ENCODE data around the gene IRF1. TPM values are rescaled to one million over a fixed set of nuclear protein-coding genes. Genes with fewer than 3 reads are reported as not detected.

The IRF1 gene
- total RNA-seq, 1 donor from 2014 or later, result 10.9 TPM

DNA sequence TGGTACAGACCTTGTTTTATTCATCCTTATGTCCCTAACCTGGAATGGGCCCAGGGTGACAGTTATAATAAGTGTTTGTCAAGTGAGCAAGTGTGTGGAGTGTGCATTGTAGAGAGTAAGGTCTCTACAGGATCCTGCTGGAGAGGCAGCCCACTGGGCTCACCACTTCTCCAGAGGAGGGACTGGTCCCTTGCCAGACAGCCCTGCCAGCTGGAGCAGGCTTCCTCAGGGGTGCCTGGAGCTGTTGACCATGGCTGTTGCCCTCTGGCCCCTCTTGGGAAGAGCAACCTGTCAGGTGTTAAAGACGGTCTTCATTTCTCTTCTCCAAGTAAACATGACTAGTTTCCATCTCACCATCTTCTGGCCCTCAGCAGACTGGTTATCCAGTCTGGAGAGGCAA lies 20.0 kb downstream of the IRF1 start:
- peaks cover 95% of the 10 kb centered on the region for H3K4me1 ChIP-seq
- no peak for DNase-seq
- H3K9me3 ChIP-seq (replicated peaks), result no peaks in the 10 kb centered on the region
- TF ChIP-seq, protein P1, sequence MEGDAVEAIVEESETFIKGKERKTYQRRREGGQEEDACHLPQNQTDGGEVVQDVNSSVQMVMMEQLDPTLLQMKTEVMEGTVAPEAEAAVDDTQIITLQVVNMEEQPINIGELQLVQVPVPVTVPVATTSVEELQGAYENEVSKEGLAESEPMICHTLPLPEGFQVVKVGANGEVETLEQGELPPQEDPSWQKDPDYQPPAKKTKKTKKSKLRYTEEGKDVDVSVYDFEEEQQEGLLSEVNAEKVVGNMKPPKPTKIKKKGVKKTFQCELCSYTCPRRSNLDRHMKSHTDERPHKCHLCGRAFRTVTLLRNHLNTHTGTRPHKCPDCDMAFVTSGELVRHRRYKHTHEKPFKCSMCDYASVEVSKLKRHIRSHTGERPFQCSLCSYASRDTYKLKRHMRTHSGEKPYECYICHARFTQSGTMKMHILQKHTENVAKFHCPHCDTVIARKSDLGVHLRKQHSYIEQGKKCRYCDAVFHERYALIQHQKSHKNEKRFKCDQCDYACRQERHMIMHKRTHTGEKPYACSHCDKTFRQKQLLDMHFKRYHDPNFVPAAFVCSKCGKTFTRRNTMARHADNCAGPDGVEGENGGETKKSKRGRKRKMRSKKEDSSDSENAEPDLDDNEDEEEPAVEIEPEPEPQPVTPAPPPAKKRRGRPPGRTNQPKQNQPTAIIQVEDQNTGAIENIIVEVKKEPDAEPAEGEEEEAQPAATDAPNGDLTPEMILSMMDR (IDR thresholded peaks at IDR 0.05; ENCODE audit: borderline replicate concordance), result no peak
- no peak overlapping the region for H3K4me3 ChIP-seq
- H3K36me3 ChIP-seq, result peaks cover 6% of the 10 kb centered on the region
- peak overlapping the region; percentile 6 for H3K27ac ChIP-seq (replicated peaks)
- H3K27me3 ChIP-seq (ENCODE audit: low read depth), result no peaks in the 10 kb centered on the region
- intact Hi-C loops (cut with micrococcal nuclease), result no loop called here

DNA sequence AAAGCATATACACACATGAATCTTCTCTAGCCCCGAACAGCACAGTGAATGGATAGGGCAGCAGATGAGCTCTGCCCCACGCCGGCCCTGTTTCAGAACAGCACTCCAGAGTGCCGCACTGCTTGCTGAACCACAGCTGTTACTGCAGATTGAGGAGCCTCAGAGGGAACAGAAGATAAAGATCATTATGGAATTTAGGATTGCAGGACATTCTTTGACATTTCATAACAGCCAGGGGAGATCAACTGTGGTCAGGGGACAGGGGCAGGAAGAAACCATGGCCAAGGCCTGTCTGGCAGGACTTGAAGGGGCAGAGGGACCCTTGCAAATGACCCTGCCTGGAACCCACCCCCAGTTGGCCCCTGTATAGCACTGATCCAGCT lies 20.6 kb downstream of the IRF1 start:
- Histone ChIP-seq H3K4me1 (peaks cover 95% of the 10 kb centered on the region), H3K27ac (replicated peaks) (peak overlapping the region; percentile 6), H3K4me3 (no peak overlapping the region), H3K27me3 (ENCODE audit: low read depth) (no peaks in the 10 kb centered on the region), H3K36me3 (peaks cover 6% of the 10 kb centered on the region), H3K9me3 (replicated peaks) (no peaks in the 10 kb centered on the region)
- no peak for DNase-seq
- intact Hi-C loops (cut with micrococcal nuclease), result no loop called here
- TF ChIP-seq, protein P1 (IDR thresholded peaks at IDR 0.05; ENCODE audit: borderline replicate concordance), result no peak

DNA sequence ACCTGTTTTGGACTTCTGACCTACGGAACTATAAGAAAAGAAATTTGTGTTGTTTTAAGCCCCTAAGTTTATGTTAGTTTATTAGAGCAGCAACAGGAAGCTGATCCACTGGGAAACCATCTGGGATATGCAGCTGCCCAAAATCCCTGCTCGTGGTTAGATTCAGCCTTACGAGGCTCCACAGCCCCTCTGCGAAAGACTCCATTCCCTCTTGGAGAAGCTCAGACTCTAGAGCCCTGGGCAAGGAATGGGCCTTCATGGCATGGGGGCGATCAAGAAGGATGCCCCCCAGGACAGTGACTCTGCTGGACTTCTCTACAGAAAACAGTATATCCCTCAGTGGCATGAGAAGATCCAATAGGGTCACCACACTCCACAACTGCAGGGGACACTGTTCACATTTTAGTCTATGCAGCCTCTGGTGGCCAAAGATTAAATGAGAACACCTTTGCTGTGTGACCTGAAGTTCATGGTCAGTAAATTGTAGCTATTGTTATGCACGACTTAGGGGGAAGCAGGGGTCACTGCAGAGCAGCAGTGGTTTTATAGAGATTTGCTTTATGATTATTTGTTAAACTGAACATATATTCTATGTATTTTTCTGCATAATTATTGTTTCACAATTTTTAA lies 21.1 kb downstream of the IRF1 start:
- Histone ChIP-seq H3K27me3 (ENCODE audit: low read depth) (no peaks in the 10 kb centered on the region), H3K27ac (replicated peaks) (no peak overlapping the region), H3K4me3 (no peak overlapping the region), H3K4me1 (peaks cover 95% of the 10 kb centered on the region), H3K9me3 (replicated peaks) (no peaks in the 10 kb centered on the region), H3K36me3 (peaks cover 6% of the 10 kb centered on the region)
- TF ChIP-seq, protein P1 (IDR thresholded peaks at IDR 0.05; ENCODE audit: borderline replicate concordance), result no peak
- intact Hi-C loops (cut with micrococcal nuclease), result no loop called here
- no peak for DNase-seq

DNA sequence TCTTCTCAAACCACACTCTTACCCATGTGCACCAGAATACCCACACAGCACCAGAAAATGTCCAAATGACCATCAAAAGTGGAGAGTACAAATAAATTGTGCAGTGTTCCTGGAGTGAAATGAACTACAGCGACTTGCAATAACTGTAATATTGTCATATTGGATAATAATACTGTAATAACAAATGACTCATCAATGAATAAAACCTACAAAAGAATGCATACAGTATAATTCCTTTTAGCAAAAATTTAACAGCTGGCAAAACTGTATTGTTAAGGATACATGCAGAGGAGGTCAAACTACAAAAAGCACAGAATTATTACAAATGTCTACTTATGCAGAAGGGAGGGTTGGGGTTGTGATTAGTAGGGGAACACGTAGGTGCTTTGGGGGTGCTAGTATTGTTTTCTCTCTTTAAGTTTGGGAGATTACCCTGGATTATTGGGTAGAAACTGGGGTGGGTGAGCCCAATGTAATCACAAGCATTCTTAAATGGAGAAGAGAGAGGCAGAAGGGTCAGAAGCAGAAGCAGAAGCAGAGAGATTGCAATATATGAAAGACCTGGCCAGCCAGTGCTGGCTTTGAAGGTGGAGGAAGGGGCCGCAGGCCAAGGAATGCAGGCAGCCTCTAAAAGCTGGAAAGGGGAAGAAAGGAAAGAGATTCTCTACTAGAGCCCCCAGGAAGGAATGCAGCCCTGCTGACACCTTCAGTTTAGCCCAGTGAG lies 21.8 kb downstream of the IRF1 start:
- H3K4me1 ChIP-seq, result peaks cover 95% of the 10 kb centered on the region

DNA sequence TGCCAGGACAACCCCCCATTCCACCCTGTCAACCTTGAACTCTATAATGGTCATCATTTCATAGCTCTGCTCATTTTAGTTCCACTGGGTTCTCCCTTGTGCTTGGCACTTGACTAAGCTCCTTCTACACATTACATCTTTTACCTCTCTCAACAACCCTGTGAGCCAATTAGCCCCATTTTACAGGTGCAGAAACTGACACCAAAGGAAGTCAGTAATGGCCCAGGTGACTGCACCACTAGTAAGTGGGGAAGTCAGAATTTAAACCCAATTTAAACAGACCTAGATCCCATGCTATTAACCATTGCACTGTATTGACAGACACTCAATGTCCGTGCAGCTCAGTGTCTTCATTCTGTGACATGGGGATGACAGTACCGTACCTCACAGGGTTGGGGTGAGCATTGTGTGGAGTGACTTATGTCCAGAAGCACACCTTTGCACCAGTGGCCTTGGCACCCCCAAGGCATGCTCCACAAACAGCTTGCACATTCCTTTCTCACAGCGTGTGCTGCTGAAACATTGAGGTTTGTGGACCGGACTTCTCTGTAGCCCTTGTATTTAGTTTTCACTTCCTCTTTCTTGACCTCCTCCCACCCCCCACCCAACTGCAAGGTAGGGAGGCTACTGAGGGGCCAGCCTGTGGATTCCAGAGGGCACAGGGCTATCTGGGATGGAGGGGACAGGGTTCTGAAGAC lies 23.1 kb downstream of the IRF1 start:
- no peaks in the 10 kb centered on the region for H3K27me3 ChIP-seq (ENCODE audit: low read depth)
- TF ChIP-seq, protein P1 (IDR thresholded peaks at IDR 0.05; ENCODE audit: borderline replicate concordance), result no peak
- intact Hi-C loops (cut with micrococcal nuclease), result no loop called here
- peaks cover 6% of the 10 kb centered on the region for H3K36me3 ChIP-seq
- peak overlapping the region; percentile 76 for H3K27ac ChIP-seq (replicated peaks)
- DNase-seq, result peak; percentile 10
- no peak overlapping the region for H3K4me3 ChIP-seq
- H3K9me3 ChIP-seq (replicated peaks), result no peaks in the 10 kb centered on the region
- H3K4me1 ChIP-seq, result peaks cover 95% of the 10 kb centered on the region

More for the DNA sequence above, 21.8 kb downstream of the IRF1 start:
- TF ChIP-seq, protein P1 (IDR thresholded peaks at IDR 0.05; ENCODE audit: borderline replicate concordance), result no peak
- H3K27me3 ChIP-seq (ENCODE audit: low read depth), result no peaks in the 10 kb centered on the region
- no peak overlapping the region for H3K27ac ChIP-seq (replicated peaks)
- no peak overlapping the region for H3K4me3 ChIP-seq
- no peak for DNase-seq
- intact Hi-C loops (cut with micrococcal nuclease), result no loop called here
- peaks cover 6% of the 10 kb centered on the region for H3K36me3 ChIP-seq
- no peaks in the 10 kb centered on the region for H3K9me3 ChIP-seq (replicated peaks)
